SK-N-SH treated with all-trans-retinoic acid at 6 μM for 48 hours (cell line): ENCODE results near the gene PSEN1.

ENCODE experiments used
- ATAC-seq: fragments of 200-7000 bp; cut with Tn5 transposase; 3 replicates; pipeline ENCODE4 v1.9.1; 2020; ENCODE audit warnings: mild to moderate bottlenecking, moderate library complexity
- BACH2 ChIP-seq: fragments of 250-450 bp; sonication (Bioruptor Pico); IDR thresholded peaks from 2 replicates; pipeline ENCODE4 v1.9.0; 2021; ENCODE audit warnings: mild to moderate bottlenecking, borderline replicate concordance
- CREB5 ChIP-seq: fragments of 250-450 bp; sonication (Bioruptor Pico); IDR thresholded peaks from 2 replicates; pipeline ENCODE4 v1.5.1; 2020; ENCODE audit warnings: low read depth, mild to moderate bottlenecking, moderate library complexity
- CSDC2 ChIP-seq: fragments of 250-450 bp; sonication (Bioruptor Pico); IDR thresholded peaks from 2 replicates; pipeline ENCODE4 v1.5.0; 2020; ENCODE audit warnings: mild to moderate bottlenecking, moderate library complexity
- CSRNP3 ChIP-seq: fragments of 250-450 bp; sonication (Bioruptor Pico); IDR thresholded peaks from 2 replicates; pipeline ENCODE4 v1.5.1; 2021; ENCODE audit warnings: mild to moderate bottlenecking, moderate library complexity
- ESRRG ChIP-seq: fragments of 250-450 bp; sonication (Bioruptor Pico); IDR thresholded peaks from 2 replicates; pipeline ENCODE4 v1.6.1; 2021; ENCODE audit warnings: mild to moderate bottlenecking
- ISL1 ChIP-seq: fragments of 250-450 bp; sonication (Bioruptor Pico); IDR thresholded peaks from 2 replicates; pipeline ENCODE4 v2.1.2; 2022; ENCODE audit warnings: mild to moderate bottlenecking, moderate library complexity
- PATZ1 ChIP-seq: fragments of 250-450 bp; sonication (Bioruptor Pico); IDR thresholded peaks from 2 replicates; pipeline ENCODE4 v1.8.0; 2020; ENCODE audit warnings: mild to moderate bottlenecking, moderate library complexity, borderline replicate concordance
- POU6F1 ChIP-seq: fragments of 250-450 bp; sonication (Bioruptor Pico); IDR thresholded peaks from 2 replicates; pipeline ENCODE4 v1.8.0; 2021; ENCODE audit warnings: low read depth, mild to moderate bottlenecking, moderate library complexity, borderline replicate concordance
- SNAI2 ChIP-seq: fragments of 250-450 bp; sonication (Bioruptor Pico); IDR thresholded peaks from 2 replicates; pipeline ENCODE4 v1.5.0; 2020; ENCODE audit warnings: mild to moderate bottlenecking, moderate library complexity
- TCF4 ChIP-seq: fragments of 250-450 bp; sonication (Bioruptor Pico); IDR thresholded peaks from 2 replicates; pipeline ENCODE4 v1.8.0; 2021; ENCODE audit warnings: mild to moderate bottlenecking, moderate library complexity, borderline replicate concordance
- TOX ChIP-seq: fragments of 250-450 bp; sonication (Bioruptor Pico); IDR thresholded peaks from 2 replicates; pipeline ENCODE4 v1.8.0; 2021; ENCODE audit warnings: mild to moderate bottlenecking, moderate library complexity, borderline replicate concordance
- TSHZ2 ChIP-seq: fragments of 250-450 bp; sonication (Bioruptor Pico); IDR thresholded peaks from 2 replicates; pipeline ENCODE4 v1.5.0; 2020; ENCODE audit warnings: mild to moderate bottlenecking, moderate library complexity
- ZC3H10 ChIP-seq: fragments of 250-450 bp; sonication (Bioruptor Pico); IDR thresholded peaks from 2 replicates; pipeline ENCODE4 v1.5.1; 2021; ENCODE audit warnings: mild to moderate bottlenecking, moderate library complexity
- ZFP3 ChIP-seq: fragments of 250-450 bp; sonication (Bioruptor Pico); IDR thresholded peaks from 2 replicates; pipeline ENCODE4 v1.5.0; 2020; ENCODE audit warnings: mild to moderate bottlenecking, moderate library complexity
- ZFP30 ChIP-seq: fragments of 450-650 bp; formaldehyde crosslinking; IDR thresholded peaks from 2 replicates; pipeline ENCODE4 v1.5.0; 2022; ENCODE audit warnings: mild to moderate bottlenecking, moderate library complexity
- ZNF70 ChIP-seq: fragments of 450-650 bp; formaldehyde crosslinking; IDR thresholded peaks from 2 replicates; pipeline ENCODE4 v1.5.0; 2020; ENCODE audit warnings: mild to moderate bottlenecking, moderate library complexity
- ZNF8 ChIP-seq: fragments of 450-650 bp; formaldehyde crosslinking; IDR thresholded peaks from 2 replicates; pipeline ENCODE4 v1.5.0; 2020; ENCODE audit warnings: mild to moderate bottlenecking, moderate library complexity

Gene PSEN1

GRCh38 chr14:73207615-73208014 is 71.3 kb downstream of the PSEN1 start:
- no peak for ATAC-seq
- TF ChIP-seq POU6F1 (CRISPR knock-in tag): no peak
- no peak for TF ChIP-seq CSDC2 (CRISPR knock-in tag)
- no peak for TF ChIP-seq ESRRG (CRISPR knock-in tag)
- TF ChIP-seq CSRNP3 (CRISPR knock-in tag): no peak
- no peak for TF ChIP-seq ZFP3
- TF ChIP-seq BACH2 (CRISPR knock-in tag): no peak
- no peak for TF ChIP-seq CREB5 (CRISPR knock-in tag)

- ATAC-seq: no peak
Observed at GRCh38 chr14:73208390-73208789, 72.1 kb downstream of the PSEN1 start.

GRCh38 chr14:73208846-73209245 is 72.5 kb downstream of the PSEN1 start:
- no peak for ATAC-seq
- TF ChIP-seq ZNF8 (CRISPR knock-in tag): no peak
- TF ChIP-seq PATZ1 (CRISPR knock-in tag): no peak
- TF ChIP-seq CSDC2 (CRISPR knock-in tag): no peak
- TF ChIP-seq TSHZ2 (CRISPR knock-in tag): no peak
- TF ChIP-seq ESRRG (CRISPR knock-in tag): no peak
- TF ChIP-seq ZFP30 (CRISPR knock-in tag): no peak
- no peak for TF ChIP-seq TCF4 (CRISPR knock-in tag)
- TF ChIP-seq ISL1 (CRISPR knock-in tag): no peak
- TF ChIP-seq, all 23 proteins: peak for 0

More at GRCh38 chr14:73208390-73208789, 72.1 kb downstream of the PSEN1 start:
- no peak for TF ChIP-seq PATZ1 (CRISPR knock-in tag)
- no peak for TF ChIP-seq ISL1 (CRISPR knock-in tag)
- TF ChIP-seq TCF4 (CRISPR knock-in tag): no peak
- TF ChIP-seq BACH2 (CRISPR knock-in tag): no peak
- no peak for TF ChIP-seq ZNF70 (CRISPR knock-in tag)
- no peak for TF ChIP-seq ZFP30 (CRISPR knock-in tag)
- no peak for TF ChIP-seq SNAI2 (CRISPR knock-in tag)
- TF ChIP-seq POU6F1 (CRISPR knock-in tag): no peak
- TF ChIP-seq ZFP3: no peak
- TF ChIP-seq TOX (CRISPR knock-in tag): no peak
- no peak for TF ChIP-seq ZC3H10 (CRISPR knock-in tag)
- TF ChIP-seq CSDC2 (CRISPR knock-in tag): no peak
